Ramos (cell line): Measurements from ENCODE around the gene NLGN3.

Experiments used
- in situ Hi-C: fragments of 300-500 bp; cut with MboI; formaldehyde crosslinking; loops from one replicate; pipeline ENCODE4 v1.14.3; 2022; ENCODE audit warnings: low sequenced_read_pairs; ENCODE audit not compliant: unreplicated experiment

NLGN3 gene

GRCh38 chrX:71118032-71118984, 26.3 kb upstream of the NLGN3 start, which contains the start of gene MED12:
Gene MED12, plus strand, starts transcription at chrX:71118596. Its CDS starts 159 bp downstream, at chrX:71118755.
- in situ Hi-C loops, result no loop called here

DNA sequence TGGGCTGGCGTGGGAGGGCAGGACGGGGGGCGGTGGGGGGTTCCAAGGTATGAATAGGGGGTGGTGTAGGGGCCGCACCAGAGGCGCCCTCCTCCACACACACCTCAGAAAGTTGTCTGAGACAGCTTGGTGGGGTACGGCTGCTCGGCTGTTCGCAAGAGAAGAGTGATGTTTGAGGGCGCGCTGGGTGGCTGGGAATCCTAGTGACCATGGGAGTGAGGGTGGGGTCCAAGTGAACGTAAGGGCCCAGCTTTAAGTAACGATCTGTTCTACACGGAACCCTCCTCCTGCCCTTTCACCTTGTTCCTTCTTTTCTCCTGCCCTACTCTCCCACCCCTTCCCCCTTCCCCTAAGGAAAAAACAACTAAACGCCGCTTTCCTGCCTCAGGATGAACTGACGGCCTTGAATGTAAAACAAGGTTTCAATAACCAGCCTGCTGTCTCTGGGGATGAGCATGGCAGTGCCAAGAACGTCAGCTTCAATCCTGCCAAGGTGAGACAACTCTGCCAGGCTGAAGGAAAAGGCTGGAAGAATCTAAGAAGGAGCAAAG, 25.6 kb upstream of the NLGN3 start:
- in situ Hi-C loops, result no loop called here

GRCh38 chrX:71128166-71128833, 16.3 kb upstream of the NLGN3 start:
- in situ Hi-C loops, result no loop called here

DNA sequence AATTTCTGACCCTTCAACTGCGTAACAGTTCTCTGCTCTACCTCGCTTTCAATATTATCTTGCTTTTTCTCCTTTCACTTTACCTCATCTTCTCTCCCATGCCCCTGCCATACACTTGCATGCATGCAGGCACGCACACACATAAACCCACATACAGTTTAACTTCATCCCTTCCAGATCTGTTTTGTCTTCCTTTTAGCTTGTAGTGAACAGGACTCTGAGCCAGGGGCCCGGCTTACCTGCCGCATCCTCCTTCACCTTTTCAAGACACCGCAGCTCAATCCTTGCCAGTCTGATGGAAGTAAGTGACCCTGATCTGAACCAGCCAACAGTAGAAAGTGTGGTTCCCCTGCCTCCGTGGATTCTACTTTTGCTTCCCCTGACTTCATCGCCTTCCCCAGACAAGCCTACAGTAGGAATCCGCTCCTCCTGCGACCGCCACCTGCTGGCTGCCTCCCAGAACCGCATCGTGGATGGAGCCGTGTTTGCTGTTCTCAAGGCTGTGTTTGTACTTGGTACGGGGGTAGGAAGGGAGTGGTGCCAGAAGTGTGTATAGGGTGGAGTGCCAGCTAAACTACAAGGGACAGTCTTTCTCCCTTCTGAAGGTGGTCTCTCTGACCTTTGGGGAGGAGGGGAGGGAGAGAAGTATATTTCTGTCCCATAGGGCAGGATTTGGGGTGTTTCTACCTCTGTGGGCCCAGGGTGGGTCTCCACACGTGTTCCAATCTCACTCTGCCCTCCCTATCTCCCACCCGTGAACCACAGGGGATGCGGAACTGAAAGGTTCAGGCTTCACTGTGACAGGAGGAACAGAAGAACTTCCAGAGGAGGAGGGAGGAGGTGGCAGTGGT, 15.5 kb upstream of the NLGN3 start:
- in situ Hi-C loops, result no loop called here

DNA sequence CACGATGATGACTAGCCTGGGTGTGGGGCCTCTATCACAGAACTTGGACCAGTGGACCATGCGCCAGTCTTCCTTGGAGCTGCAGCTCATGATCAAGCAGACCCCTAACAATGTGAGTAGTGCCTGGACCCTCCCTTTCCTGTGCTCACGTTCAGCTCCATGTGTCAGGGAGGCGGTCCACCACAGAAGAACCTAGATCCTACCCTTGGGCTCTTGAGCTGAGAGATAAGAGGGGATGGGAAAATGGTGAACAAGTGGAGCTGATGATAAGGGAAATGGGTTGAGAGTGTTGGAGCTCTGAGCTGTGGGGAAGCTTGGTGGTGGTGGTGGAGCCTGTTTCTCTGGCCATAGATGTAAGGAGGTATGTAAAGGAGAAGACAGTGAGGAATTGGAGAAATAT, 13.1 kb upstream of the NLGN3 start:
- in situ Hi-C loops, result no loop called here

DNA sequence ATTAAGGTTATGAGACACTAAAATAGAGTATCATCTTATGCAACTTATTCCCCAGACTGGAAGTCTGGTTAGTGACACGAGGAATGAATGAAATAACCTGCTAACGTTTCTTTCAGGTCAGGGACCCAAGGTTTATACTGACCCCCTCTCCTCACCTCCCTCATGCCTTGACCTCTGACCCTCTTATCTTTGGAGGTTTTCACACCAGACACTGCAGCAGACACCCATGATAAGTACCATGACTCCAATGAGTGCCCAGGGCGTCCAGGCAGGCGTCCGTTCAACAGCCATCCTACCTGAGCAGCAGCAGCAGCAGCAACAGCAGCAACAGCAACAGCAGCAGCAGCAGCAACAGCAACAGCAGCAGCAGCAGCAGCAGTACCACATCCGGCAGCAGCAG, 4.2 kb upstream of the NLGN3 start:
- in situ Hi-C loops, result no loop called here

GRCh38 chrX:71143508-71143907, 1.1 kb upstream of the NLGN3 start:
- in situ Hi-C loops, result no loop called here

DNA sequence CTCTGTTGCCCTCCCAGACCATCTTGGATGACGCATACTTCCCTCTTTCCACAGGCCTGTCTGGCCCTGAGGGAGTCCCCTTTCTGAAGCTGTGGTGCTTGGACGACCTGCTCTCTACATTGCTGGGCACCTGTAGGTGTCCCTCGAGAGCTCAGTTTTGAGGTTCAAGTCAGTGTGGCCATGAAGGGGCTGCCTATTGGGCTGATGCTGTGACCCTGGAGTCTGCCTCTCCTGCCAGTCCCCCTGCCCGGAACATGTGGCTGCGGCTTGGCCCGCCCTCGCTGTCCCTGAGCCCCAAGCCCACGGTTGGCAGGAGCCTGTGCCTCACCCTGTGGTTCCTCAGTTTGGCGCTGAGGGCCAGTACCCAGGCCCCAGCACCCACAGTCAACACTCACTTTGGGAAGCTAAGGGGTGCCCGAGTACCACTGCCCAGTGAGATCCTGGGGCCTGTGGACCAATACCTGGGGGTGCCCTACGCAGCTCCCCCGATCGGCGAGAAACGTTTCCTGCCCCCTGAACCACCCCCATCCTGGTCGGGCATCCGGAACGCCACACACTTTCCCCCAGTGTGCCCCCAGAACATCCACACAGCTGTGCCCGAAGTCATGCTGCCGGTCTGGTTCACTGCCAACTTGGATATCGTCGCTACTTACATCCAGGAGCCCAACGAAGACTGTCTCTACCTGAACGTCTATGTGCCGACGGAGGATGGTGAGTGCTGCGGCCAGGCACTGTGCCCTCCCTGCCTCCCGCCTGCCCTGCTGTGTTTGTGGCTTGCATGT, 3.0 kb downstream of the NLGN3 start:
- in situ Hi-C loops, result no loop called here

- in situ Hi-C loops, result no loop called here
These were observed 3.6 kb downstream of the NLGN3 start for GRCh38 chrX:71148278-71148663.

- in situ Hi-C loops, result no loop called here
These were observed 6.7 kb downstream of the NLGN3 start for GRCh38 chrX:71151366-71151765.

DNA sequence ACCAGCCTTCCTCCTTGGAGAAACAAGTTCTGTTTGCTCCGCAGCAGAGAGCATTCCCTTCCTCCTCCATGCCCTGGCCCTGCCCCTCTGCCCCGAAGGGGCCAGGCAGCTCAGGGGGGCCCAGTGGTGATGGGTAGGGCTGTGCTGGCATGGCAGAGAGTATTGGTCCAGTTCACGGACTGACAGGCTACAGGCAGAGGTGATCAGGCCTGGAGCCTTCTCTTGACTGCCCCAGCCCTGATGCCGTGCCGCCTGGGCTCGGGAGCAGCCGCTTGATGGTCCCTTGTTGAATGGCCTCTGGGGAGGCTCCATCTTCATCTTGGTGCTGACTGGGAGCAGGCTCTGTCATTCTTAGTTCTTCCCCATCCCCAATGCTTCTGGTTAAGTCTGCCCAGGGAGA, 9.6 kb downstream of the NLGN3 start:
- in situ Hi-C loops, result no loop called here

DNA sequence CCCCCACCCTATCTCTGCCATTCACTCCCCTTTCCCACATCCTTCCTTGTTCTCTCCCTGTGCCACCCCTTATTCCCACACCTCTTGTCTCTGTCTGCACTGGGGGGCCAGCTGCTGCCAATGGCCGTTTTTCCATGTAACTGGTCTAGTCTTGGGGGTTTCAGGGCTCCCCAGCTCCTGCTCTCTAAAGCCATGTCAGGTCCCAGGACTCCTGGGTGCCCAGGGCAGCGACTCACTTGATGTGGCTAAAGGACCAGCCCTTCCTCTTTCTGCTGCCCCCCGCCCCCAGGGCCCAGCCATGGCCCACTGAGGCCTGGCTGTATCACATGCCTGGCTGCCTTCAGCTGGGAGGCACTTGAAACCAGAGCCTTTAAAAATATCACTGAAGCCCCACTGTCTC, 10.0 kb downstream of the NLGN3 start:
- in situ Hi-C loops, result no loop called here

- in situ Hi-C loops, result no loop called here
These were observed 14.0 kb downstream of the NLGN3 start for GRCh38 chrX:71158603-71159002.

- in situ Hi-C loops, result no loop called here
These were observed 14.7 kb downstream of the NLGN3 start for GRCh38 chrX:71159335-71159734.

- in situ Hi-C loops, result no loop called here
These were observed 15.8 kb downstream of the NLGN3 start for GRCh38 chrX:71160475-71160874.

DNA sequence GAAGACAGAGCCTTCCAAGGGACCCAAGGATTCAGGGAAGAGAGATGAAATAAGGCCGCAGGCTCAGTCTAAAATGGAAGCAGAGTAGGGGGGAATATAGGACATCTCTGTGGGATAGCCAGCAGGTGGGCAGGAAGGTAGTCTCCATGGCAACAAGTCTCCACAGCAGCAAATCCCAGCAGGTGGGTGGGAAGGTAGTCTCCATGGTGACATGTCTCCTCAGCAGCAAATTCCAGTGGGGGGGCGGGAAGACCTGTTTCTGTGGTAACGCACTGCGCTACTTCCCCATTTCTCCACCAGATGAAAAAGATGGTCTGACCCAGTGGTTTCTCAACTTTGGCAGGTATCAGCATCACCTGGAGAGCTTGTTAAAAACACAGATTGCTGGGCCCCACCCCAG, 18.3 kb downstream of the NLGN3 start:
- in situ Hi-C loops, result no loop called here

- in situ Hi-C loops, result no loop called here
These were observed 19.4 kb downstream of the NLGN3 start for GRCh38 chrX:71164071-71164470.

GRCh38 chrX:71166461-71166860, 21.8 kb downstream of the NLGN3 start:
- in situ Hi-C loops, result no loop called here

GRCh38 chrX:71167031-71167781, 22.6 kb downstream of the NLGN3 start:
- in situ Hi-C loops, result no loop called here
